Ammon's horn (tissue), 1 donor: ENCODE data around the gene PTCD1.
"Not testable (repeated sequence)": the region's sequence is repeated elsewhere in the genome, so short reads cannot be mapped to it uniquely, and the experiment has no call there.

ENCODE experiments used
- DNase-seq: peaks from one replicate; pipeline ENCODE4 v3.0.0-alpha.2; 2016; ENCODE audit warnings: low spot score

Gene PTCD1

GRCh38 chr7:99451936-99452335, 13.3 kb upstream of the PTCD1 start:
- peak; percentile 66 for DNase-seq

GRCh38 chr7:99449326-99449725, 10.7 kb upstream of the PTCD1 start:
- no peak for DNase-seq

DNA sequence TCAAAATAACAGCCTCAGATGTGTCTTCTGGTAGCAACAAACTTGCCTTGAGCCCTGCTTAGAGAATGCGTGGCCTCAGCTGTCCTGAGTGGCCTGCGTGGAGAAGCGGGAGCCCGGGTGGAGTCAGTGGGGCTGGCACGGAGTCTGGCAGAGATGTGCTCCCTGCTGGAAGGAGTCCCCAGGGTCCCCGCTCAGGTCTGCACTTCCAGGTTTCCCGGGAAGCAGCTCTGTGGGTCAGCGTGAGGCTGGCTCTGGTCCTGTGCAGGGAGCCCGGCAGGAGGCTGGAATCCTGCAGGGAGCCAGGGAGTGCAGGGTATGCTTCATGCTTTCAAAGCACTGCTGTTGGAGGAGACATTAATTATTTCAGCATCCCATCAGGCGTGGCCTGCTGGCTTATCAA, 10.3 kb upstream of the PTCD1 start:
- DNase-seq: no peak

- no peak for DNase-seq
These were observed 9.3 kb upstream of the PTCD1 start for GRCh38 chr7:99447943-99448342.

GRCh38 chr7:99446096-99446495, 7.5 kb upstream of the PTCD1 start:
- no peak for DNase-seq

DNA sequence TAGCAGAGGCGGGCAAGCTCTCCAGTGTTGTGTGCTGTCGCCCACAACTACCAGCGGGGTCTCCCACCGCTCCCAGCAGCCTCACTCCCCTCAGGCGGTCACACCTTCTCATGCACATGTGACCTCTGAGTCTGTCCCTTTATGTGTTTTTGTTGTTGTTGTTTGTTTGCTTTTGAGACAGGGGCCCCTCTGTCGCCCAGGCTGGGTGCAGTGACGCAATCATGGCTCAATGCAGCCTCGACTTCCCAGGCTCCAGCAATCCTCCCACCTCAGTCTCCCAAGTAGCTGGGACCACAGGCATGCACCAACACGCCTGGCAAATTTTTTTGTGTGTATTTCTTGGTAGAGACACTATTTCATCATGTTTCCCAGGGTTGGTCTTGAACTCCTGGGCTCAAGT, 1.6 kb upstream of the PTCD1 start:
- DNase-seq: no peak

DNA sequence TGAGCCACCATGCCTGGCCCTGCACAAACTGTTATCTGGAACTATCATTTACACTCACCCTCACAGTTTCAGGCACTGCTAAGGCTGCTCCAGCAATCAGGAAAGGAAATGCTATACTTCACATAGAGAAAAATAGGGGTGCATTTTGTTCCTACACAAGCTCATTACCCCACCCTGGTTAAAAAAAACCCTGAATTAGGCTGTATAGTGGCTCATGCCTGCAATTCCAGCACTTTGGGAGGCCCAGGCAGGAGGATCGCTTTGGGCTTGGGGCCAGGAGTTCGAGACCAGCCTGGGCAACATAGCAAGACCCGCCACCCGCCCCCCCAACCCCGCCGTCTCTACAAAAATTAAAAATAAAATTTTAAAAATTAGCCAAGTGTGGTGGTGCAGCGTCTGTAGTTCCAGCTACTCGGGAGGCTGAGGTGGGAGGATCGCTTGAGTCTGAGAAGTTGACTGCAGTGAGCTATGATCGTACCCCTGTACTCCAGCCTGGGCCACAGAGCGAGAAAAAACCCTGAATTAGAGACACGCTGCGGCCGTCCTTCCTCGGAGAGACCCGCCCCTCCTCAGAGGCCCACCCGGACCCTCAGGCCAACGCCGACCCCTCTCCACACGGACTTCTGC, 539 bp downstream of the PTCD1 start:
- DNase-seq: no peak

GRCh38 chr7:99433158-99433557, 5.4 kb downstream of the PTCD1 start:
- no peak for DNase-seq

GRCh38 chr7:99431756-99432540, 6.7 kb downstream of the PTCD1 start:
- DNase-seq: not testable (repeated sequence)

GRCh38 chr7:99429756-99430155, 8.8 kb downstream of the PTCD1 start:
- DNase-seq: no peak

DNA sequence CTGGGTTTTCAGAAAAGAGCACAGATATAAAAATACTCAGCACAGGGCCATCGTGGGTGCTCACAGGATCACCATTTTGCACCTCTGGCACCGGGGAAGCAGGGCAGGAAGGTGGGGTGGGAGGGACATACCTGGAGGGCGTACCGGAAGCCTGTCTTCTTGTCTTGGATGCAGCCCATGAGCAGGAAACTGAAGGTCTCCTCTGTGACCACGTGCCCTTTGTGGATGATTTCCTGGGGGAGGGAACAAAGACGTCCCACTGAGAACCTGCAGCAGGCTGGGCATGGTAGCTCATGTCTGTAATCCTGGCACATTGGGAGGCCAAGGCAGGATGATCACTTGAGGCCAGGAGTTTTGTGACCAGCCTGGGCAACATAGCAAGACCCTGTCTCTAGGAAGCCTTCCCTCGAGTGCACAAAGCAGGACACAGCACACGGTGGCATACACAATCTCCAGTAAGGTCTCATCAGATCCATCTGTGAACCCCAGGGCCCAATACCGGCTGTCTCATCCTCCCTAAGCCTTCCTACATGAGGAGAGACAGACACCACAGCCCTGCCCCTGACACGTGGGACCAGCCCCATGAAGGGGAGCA, 9.5 kb downstream of the PTCD1 start:
- no peak for DNase-seq

DNA sequence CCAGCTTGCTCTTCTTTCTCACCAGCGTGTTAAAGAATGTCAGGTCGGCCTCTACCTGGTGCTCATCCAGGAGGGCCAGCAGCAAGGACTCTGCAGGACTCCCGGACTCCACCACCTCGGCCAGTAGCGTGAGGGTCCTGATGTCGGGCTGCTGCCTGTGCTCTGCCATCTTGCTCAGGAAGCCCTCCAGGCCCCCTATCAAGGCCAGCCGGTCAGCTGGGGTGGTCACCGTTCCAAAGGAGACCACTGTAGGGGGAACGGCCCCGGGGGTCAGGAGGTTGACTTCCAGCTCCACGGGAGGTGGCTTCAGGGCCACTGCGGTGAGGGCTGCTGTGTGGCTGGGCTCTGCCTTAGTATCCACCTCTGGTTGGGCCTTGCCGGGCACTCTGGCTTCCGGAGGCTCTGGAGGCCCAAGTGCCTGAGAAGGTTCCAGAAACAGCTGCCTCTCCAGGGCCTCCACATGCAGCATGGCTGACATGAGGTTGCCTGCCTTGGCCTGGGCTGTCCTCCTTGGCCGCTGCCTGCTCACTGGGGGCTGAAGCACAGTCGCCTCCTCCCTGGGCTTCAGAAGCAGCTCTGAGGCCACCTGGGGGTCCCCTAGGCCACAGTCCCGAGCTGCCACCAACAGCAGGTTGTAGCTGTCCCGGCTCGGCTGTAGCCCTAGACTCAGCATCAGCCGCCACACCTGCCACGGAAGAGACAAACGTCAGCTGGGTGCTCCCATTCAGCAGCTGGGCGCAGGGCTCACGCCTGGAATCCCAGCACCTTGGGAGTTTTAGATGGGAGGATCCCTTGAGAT, 13.5 kb downstream of the PTCD1 start:
- DNase-seq: no peak

DNA sequence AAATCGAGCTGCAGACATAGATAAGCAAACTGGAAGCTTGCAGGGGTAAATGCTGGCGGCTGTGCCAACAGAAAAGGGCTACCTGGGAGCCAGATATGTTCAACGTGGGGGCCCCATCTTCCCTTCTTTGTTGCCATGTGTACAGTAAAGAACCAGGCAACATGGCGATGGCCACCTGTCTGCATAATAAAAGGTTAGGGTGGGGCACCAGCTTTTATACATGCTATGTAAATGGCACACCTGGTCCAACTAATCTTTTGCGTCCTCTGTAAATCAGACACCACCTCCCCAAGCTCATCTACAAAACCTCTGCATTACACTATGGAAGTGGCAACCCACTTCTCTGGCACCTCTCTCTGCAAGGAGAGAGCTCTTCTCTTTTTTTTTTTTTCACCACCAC, 16.0 kb downstream of the PTCD1 start:
- no peak for DNase-seq

DNA sequence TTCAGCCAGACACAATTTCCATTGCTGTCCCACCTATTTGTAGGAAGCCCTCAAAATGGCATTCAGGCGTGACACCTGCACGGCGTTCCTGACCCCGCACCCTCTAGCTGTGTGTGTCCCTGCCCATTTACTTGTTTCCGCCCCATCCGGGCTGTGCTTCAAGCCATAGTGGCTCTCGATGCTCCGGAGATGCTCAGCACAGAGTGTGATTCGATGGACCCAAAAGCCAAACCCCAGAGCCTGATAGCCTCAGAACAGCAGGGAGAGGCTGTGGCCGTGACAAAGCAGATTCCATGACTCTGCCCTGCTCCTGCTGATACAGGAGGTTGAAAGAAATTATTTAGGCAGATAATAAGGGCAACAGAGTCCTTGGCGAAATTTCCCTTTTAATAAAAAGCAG, 16.4 kb downstream of the PTCD1 start:
- no peak for DNase-seq

DNA sequence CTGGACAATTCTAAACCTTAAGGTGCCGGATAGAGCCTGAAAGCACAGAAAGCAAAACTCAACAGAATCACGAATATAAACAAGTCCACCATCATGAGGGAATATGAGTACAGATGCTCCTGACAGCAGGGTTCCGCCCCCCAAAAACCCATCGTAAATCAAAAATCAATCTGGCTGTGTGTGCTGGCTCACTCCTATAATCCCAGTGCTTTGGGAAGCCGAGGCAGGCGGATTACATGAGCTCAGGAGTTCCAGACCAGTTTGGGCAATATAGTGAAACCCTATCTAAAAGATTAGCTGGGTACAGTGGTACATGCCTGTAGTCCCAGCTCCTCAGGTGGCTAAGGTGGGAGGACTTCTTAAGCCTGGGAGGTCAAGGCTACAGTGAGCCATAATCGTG, 17.6 kb downstream of the PTCD1 start:
- DNase-seq: no peak

DNA sequence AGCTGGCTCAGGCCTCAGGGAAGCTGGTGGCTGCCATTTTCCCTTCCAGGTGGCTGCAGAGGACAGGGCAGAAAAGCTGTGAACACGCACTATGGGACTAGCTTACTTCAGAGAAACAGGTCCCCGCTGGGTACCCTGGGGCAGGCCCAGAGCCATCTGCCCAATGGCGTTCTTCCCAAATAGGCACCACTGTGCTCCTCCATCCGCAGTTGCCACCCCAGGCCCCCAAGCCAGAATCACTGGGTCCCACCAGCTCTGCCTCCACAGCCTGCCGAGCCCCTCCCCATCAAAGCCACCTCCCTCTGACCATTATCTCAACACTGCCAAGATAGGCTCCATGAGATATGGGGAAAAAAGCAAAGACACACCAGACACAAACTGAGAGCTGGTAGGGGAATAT, 18.4 kb downstream of the PTCD1 start:
- DNase-seq: no peak

DNA sequence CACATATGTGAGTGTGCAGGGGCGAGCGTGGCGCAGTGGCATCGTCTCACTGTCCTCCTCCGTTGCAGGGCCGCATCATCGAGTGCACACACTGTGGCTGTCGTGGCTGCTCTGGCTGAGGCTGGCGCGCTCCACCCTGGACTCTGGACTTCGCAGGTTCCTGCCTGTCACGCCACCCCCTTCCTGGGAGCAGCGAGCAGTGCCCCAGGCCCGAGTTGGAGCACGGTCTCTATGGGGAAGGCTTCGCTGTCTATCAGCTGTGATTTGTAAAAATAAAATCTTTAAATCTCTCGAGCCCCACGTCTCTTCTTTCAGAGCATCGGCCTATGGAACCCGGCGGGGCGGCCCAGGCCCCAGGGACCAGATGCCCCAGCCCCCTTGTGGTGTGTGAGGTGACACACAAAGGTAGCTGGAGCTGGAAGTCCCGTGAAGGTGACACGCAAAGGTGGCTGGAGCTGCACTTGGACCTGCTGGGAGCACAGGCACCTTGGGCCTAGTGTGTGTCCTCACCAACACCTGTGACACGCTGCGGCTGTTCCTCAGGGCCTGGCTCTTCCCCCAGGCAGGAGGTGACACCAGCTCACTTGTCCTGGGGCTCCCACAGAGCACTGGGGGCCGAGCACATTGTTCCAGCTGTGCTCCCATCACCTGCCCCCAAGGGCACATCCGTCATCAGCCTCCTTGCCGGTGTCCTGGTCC, 19.1 kb downstream of the PTCD1 start:
- DNase-seq: no peak

DNA sequence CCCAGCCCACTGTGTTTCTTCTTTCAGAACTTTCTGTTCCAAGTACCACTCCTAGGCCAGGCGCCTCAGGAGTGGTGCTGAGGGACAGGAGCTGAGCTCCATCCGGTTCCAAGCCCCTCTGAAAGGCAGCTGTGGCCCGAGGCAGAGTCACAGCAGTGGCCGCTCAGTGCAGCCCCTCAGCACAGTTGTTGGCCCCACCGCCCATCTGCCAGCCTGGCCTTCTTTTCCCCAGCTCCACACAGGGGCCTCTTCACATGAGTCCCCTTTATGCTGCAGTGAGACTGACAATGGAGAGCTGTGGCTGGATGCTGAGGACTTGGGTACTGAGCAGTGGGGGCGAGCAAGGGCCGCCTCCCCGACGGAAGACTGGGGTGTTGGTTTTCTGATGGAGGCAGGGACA, 20.3 kb downstream of the PTCD1 start:
- DNase-seq: no peak

DNA sequence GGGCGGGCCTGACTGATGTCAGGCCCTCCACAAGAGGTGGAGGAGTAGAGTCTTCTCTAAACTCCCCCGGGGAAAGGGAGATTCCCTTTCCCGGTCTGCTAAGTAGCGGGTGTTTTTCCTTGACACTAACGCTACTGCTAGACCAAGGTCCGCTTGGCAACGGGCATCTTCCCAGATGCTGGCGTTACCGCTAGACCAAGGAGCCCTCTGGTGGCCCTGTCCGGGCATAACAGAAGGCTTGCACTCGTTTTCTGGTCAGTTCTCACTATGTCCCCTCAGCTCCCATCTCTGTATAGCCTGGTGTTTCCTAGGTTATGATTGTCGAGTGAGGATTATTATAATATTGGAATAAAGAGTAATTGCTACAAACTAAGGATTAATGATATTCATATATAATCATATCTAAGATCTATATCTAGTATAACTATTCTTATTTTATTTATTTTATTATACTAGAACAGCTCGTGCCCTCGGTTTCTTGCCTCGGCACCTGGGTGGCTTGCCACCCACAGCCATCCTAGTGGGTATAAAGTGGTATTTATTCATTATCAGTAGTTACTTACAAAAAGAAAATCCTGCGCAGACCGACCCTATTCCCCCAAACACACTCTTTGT, 23.0 kb downstream of the PTCD1 start:
- peak; percentile 51 for DNase-seq

DNA sequence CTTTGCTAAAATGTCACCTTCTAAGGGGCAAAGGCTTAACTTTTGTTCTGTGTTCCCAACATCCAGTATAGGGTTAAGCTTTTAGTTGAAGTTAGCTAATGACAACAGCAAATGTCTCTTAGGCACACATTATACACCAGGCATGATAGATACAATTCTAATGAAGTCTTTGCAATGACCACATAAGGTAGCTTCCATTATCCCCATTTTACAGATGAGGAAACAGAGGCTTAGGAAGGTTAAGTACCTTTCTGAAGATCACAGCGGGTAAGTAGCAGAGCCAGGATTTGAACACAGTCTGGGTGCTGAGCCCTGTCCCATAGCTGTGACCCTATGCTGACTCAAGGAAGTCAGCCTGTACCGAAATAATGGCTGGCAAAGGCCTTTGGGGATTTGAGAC, 28.0 kb downstream of the PTCD1 start:
- DNase-seq: no peak

- DNase-seq: no peak
These were observed 28.8 kb downstream of the PTCD1 start for GRCh38 chr7:99409806-99410205.

GRCh38 chr7:99409192-99409572, 29.4 kb downstream of the PTCD1 start:
- no peak for DNase-seq
